ENCODE measurements around the gene MAP3K5. TPM values are rescaled to one million over a fixed set of nuclear protein-coding genes. Genes with fewer than 3 reads are reported as not detected.

The MAP3K5 gene
- total RNA-seq, 2 donors from 2014 or later = 17.5 to 18.9 TPM

DNA sequence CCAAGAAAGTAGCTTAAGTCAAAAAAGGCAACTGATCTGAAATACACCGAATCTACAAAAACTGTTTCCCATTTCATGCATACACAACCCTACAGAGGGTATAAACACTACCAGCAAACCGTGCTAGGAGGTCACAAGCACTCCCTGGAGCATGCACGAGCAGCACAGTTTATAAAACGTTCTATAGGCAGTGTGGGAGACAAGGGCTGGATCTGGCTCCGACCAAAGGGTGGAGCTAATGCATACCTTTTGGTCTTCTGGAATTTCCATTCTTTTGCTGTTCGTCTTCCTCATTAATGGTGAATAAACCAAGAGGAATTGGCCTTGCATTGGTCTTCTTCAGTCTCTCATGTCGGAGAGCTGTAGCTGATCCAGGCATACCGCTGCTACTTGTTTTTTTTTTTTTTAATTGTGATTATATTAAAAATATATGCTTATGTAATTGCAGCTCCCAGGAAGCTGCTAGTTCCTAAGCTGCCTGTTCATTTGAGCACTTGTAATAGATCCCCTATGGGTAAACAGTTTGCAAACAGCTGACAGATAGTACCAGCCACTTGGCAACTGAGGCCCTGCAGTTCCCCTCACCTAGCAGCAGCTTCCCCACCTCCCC lies 266.6 kb downstream of the MAP3K5 start:
- DNase-seq (no peak), ATAC-seq (no peak)
- intact Hi-C loops (cut with DNase I, micrococcal nuclease) = no loop called here

DNA sequence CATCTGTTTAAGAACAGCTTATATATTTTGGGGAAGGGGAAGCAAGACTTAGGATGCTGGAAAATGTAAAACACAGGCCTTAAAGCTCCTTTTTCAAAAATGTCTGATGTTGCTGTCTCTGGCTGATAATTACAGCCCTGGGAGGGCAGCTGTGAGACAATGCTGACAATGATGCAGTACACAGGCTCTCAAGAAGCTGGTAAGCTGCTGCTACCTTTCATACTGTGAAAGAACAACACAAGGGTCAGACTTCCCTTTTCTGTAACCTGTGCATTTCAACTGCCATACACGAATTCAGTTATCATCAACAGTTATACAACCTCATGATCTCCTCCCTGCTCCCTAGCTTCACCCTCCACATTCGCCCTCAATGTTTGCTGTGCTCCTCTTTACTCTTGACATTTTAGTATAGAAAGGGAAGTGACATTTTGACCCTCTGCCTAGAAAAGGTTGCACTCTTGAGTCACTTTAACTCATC lies 267.3 kb downstream of the MAP3K5 start:
- intact Hi-C loops (cut with DNase I, micrococcal nuclease) = no loop called here
- DNase-seq = no peak
- no peak for ATAC-seq

GRCh38 chr6:136524339-136524935 lies 267.8 kb downstream of the MAP3K5 start:
- ATAC-seq = no peak
- intact Hi-C loops (cut with DNase I, micrococcal nuclease) = no loop called here
- DNase-seq = no peak

DNA sequence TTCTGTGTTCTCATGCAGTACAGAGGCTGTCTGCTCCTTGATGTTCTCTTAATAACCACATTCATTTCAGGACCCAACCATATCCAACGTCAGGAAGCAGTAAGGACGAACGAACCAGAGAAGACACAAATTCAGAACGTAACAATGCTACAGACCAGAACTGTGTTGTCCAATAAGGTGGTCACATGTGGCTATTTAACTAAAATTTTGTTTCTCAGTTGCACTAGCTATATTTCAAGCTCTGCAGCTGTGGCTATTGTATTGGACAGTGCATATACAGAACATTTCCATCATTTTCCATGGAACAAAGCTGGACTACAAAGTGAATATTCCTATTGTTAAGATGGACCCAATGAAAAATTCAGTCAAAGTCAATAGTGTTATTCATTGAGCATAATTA lies 269.1 kb downstream of the MAP3K5 start:
- intact Hi-C loops (cut with DNase I, micrococcal nuclease) = no loop called here
- ATAC-seq (no peak), DNase-seq (no peak)

DNA sequence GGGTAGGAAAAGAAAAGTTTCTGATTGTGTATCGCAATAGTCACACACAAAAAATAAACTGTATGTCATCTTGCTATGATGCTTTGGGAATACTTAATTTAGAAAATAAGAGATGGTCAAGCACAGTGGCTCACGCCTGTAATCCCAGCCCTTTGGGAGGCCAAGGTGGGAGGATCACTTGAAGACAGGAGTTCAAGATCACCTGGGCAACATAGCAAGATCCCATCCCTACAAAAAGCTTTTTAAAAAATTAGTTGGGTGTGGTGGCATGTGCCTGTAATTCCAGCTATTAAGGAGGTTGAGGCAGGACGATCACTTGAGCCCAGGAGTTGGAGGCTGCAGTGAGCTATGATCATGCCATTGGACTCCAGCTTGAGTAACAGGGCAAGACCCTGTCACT lies 269.6 kb downstream of the MAP3K5 start:
- intact Hi-C loops (cut with DNase I, micrococcal nuclease) = no loop called here
- no peak for ATAC-seq

GRCh38 chr6:136521911-136522310 lies 270.4 kb downstream of the MAP3K5 start:
- DNase-seq (no peak), ATAC-seq (no peak)
- intact Hi-C loops (cut with DNase I, micrococcal nuclease) = no loop called here

More for the DNA sequence above, 269.6 kb downstream of the MAP3K5 start:
- no peak for DNase-seq

- intact Hi-C loops (cut with DNase I, micrococcal nuclease) = no loop called here
- peak; percentile 67 for ATAC-seq
- DNase-seq = no peak
These were observed 270.9 kb downstream of the MAP3K5 start for GRCh38 chr6:136521427-136521826.

DNA sequence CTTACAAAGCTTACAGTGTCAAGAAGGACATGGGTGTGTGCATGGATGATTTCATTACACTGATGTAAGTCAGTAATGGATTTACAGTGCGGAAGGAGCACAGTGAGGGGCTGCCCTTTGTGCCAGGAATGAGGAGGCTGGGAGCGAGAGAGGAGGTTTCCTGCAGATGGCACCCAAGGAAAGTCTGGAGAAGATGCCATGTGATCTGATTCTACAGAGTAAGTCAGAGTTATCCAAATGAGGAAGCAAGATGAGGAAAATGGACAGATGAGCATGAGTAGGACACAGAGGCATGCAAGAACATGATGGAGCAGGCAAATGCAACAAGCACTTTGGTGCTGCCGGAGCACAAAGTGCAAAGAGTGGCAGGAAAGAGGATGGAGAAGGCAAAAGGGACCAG lies 271.8 kb downstream of the MAP3K5 start:
- DNase-seq (no peak), ATAC-seq (peak; percentile 87)
- intact Hi-C loops (cut with DNase I, micrococcal nuclease) = no loop called here

- DNase-seq (no peak), ATAC-seq (no peak)
- intact Hi-C loops (cut with DNase I, micrococcal nuclease) = no loop called here
These were observed 274.7 kb downstream of the MAP3K5 start for GRCh38 chr6:136517582-136517981.

DNA sequence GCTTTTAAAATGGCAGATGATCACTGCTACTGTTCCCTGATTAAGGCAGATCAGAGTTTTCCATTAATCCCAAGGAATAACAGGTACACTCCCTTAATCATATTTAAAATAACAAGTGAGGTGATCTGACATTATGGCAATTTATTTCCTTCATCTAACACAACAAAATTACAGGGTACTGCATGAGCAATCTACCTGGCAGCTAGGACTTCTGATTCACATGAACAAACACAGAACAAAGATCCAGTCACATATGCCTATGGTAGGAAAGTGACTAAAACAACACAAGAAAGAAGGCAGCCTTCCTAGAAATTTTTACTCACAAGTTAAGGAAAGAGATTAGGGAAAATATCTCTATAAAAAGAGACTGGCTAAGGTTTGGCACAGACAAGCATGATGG lies 275.3 kb downstream of the MAP3K5 start:
- intact Hi-C loops (cut with DNase I, micrococcal nuclease) = no loop called here
- DNase-seq (no peak), ATAC-seq (no peak)

GRCh38 chr6:136514591-136514990 lies 277.7 kb downstream of the MAP3K5 start:
- ATAC-seq (no peak), DNase-seq (no peak)
- intact Hi-C loops (cut with DNase I, micrococcal nuclease) = no loop called here

DNA sequence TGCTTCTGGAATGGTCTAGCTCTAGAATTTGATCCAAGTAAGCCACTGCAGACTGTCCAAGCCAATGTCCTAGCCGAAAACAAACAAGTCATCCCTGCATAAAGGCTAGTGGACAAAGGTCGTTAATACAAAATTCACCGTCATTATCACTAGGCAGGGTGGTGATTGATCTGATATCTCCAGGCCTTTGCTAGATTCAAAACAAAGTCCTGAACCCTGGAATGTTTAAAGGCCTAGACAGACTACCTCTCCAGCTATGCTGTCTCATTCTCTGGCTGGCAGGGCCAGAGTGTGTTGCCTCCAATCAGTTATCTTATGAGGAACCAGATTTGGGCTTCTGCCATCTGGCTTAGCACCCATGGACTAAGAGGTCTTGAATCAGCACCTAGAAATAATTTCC lies 280.4 kb downstream of the MAP3K5 start:
- DNase-seq (no peak), ATAC-seq (peak; percentile 42)
- intact Hi-C loops (cut with DNase I, micrococcal nuclease) = no loop called here

DNA sequence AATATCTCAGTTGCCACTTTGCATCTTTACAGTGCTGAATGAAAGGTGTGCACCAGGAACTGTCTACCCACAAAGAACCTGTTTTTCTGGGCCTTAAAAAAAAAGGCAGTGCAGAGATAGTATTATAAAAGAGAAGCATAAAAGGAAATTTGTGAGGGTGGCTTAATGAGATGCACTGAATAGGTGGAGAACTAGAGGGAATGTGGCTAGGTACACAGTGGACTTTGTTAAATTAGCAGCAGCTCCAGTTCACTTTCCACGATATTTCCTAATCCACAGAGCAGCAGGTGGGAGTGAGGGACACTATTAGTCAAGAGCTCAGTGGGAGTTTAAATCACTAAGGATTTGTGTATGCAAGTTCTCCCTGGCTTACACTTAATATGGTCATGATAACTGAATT lies 280.9 kb downstream of the MAP3K5 start:
- intact Hi-C loops (cut with DNase I, micrococcal nuclease) = no loop called here
- ATAC-seq (peak; percentile 85), DNase-seq (no peak)

GRCh38 chr6:136510782-136511181 lies 281.5 kb downstream of the MAP3K5 start:
- ATAC-seq (no peak), DNase-seq (no peak)

GRCh38 chr6:136510299-136510698 lies 282.0 kb downstream of the MAP3K5 start:
- no peak for ATAC-seq
- DNase-seq = no peak
- intact Hi-C loops (cut with DNase I, micrococcal nuclease) = no loop called here

More at GRCh38 chr6:136510782-136511181, 281.5 kb downstream of the MAP3K5 start:
- intact Hi-C loops (cut with DNase I, micrococcal nuclease) = no loop called here

GRCh38 chr6:136508725-136509392 lies 283.4 kb downstream of the MAP3K5 start:
- peak; percentile 52 for ATAC-seq
- no peak for DNase-seq
- intact Hi-C loops (cut with DNase I, micrococcal nuclease) = no loop called here

All from left colon (tissue), 2 donors.